HCT116 (cell line): ENCODE data around the gene EXD3. TPM values are rescaled to one million over a fixed set of nuclear protein-coding genes. Genes with fewer than 3 reads are reported as not detected.
"Not testable (repeated sequence)": the region's sequence is repeated elsewhere in the genome, so short reads cannot be mapped to it uniquely, and the experiment has no call there.

ENCODE experiments used
- ATAC-seq: fragments of 200-7000 bp; cut with Tn5 transposase; 2 replicates; pipeline ENCODE4 v1.9.1; 2020; ENCODE audit warnings: mild to moderate bottlenecking, moderate library complexity
- BruUV-seq: library from RNA; stranded (reverse); fragments of 400-500 nt; replicated peaks from 2 replicates; lab custom pipeline; 2021; lab: Mats Ljungman, UMichigan
- CTCF ChIA-PET: fragments of 300-600 bp; sonication (Branson Sonifier 250); formaldehyde crosslinking; loops from one replicate; lab custom pipeline; 2021; ENCODE audit warnings: antibody characterized with exemption; lab: Charles Lee
- POLR2A ChIA-PET: fragments of 300-600, 350-600 bp; sonication (Branson Sonifier 250); formaldehyde crosslinking; loops from one replicate; lab custom pipeline; 2021; ENCODE audit warnings: antibody characterized with exemption; lab: Charles Lee
- RAD21 ChIA-PET, 2 experiments: fragments of 300-600 bp; sonication (Branson Sonifier 250); formaldehyde crosslinking; loops; one replicate each; lab custom pipeline; 2023; ENCODE audit warnings: low total read pairs in 2 of 2; ENCODE audit not compliant: uncharacterized antibody in 2 of 2, unreplicated experiment in 2 of 2, low non-redundant PET in 1 of 2; lab: Charles Lee
- DNase-seq: peaks from one replicate; pipeline ENCODE4 v3.0.0-alpha.2; 2010; ENCODE audit warnings: low read depth, low spot score
- H2AFZ ChIP-seq: fragments of 200-600 bp; shearing (Covaris generic), sonication (generic); 2 replicates; pipeline ENCODE4 v1.6.1; 2017; ENCODE audit warnings: low read depth, mixed run types, mixed read lengths, antibody characterized with exemption, low read length; ENCODE audit not compliant: poor library complexity, severe bottlenecking
- H3K27ac ChIP-seq: 2 replicates; pipeline ENCODE4 v1.5.1; 2012; ENCODE audit warnings: low read depth, low read length
- H3K27me3 ChIP-seq: fragments of 200-600 bp; sonication (generic); 2 replicates; pipeline ENCODE4 v1.6.1; 2016; ENCODE audit warnings: mixed run types, low read length, mixed read lengths; ENCODE audit not compliant: insufficient read depth
- H3K36me3 ChIP-seq, 2 experiments: fragments of 200-500 bp in 1 of 2; fragments of 200-600 bp in 1 of 2; sonication (Bioruptor generic) in 1 of 2; sonication (generic) in 1 of 2; 2 replicates each; pipeline versions ENCODE4 v1.5.1 to v1.6.1; 2014 to 2016; ENCODE audit warnings: low read length in 2 of 2, inconsistent platforms in 1 of 2, mixed read lengths in 1 of 2, mixed run types in 1 of 2; ENCODE audit not compliant: insufficient read depth in 2 of 2, control insufficient read depth in 1 of 2
- H3K4me1 ChIP-seq, 2 experiments: fragments of 200-600 bp in 1 of 2; sonication (generic) in 1 of 2; 2 replicates each; pipeline versions ENCODE4 v1.5.1 to v1.6.1; 2012 to 2017; ENCODE audit warnings: low read length in 2 of 2, inconsistent platforms in 1 of 2, mild to moderate bottlenecking in 1 of 2, mixed read lengths in 1 of 2, mixed run types in 1 of 2, moderate library complexity in 1 of 2; ENCODE audit not compliant: insufficient read depth in 2 of 2, control insufficient read depth in 1 of 2
- H3K4me2 ChIP-seq: fragments of 200-600 bp; sonication (generic); 2 replicates; pipeline ENCODE4 v1.6.1; 2017; ENCODE audit warnings: mixed run types, low read length, mixed read lengths
- H3K4me3 ChIP-seq, 2 experiments: fragments of 200-600 bp in 1 of 2; sonication (generic) in 1 of 2; replicated peaks in 1 of 2; 2 replicates each; pipeline ENCODE4 v1.5.1; 2011 to 2016; ENCODE audit warnings: low read length in 2 of 2, control low read depth in 1 of 2, low read depth in 1 of 2, mild to moderate bottlenecking in 1 of 2, mixed read lengths in 1 of 2, mixed run types in 1 of 2
- H3K79me2 ChIP-seq: fragments of 200-600 bp; sonication (generic); 2 replicates; pipeline ENCODE4 v1.6.1; 2017; ENCODE audit warnings: mild to moderate bottlenecking, mixed run types, low read length, moderate library complexity, mixed read lengths; ENCODE audit not compliant: insufficient read depth
- H3K9ac ChIP-seq: fragments of 200-600 bp; sonication (generic); 2 replicates; pipeline ENCODE4 v1.6.1; 2016; ENCODE audit warnings: low read length, mixed read lengths
- H3K9me2 ChIP-seq: fragments of 200-600 bp; sonication (generic), shearing (Covaris generic); 2 replicates; pipeline ENCODE4 v1.6.1; 2017; ENCODE audit warnings: mixed run types, mild to moderate bottlenecking, moderate library complexity; ENCODE audit not compliant: insufficient read depth
- H3K9me3 ChIP-seq, 2 experiments: fragments of 200-500 bp in 1 of 2; fragments of 200-600 bp in 1 of 2; sonication (Bioruptor generic) in 1 of 2; sonication (generic) in 1 of 2; 2 replicates each; pipeline ENCODE4 v1.6.1; 2014 to 2017; ENCODE audit warnings: low read length in 2 of 2, mixed read lengths in 2 of 2, inconsistent platforms in 1 of 2, low read depth in 1 of 2, mild to moderate bottlenecking in 1 of 2, mixed run types in 1 of 2, moderate library complexity in 1 of 2; ENCODE audit not compliant: control insufficient read depth in 1 of 2, insufficient read depth in 1 of 2
- H4K20me1 ChIP-seq: fragments of 200-600 bp; sonication (generic), shearing (Covaris generic); 2 replicates; pipeline ENCODE4 v1.6.1; 2017; ENCODE audit warnings: mixed run types, mild to moderate bottlenecking, moderate library complexity; ENCODE audit not compliant: insufficient read depth
- TCF7L2 ChIP-seq: IDR thresholded peaks from 2 replicates; pipeline ENCODE4 v1.7.0; 2011; ENCODE audit warnings: borderline replicate concordance, inconsistent platforms; ENCODE audit not compliant: insufficient read depth, insufficient read length; ENCODE audit errors: extremely low read depth
- intact Hi-C: fragments of 100-400 bp; cut with micrococcal nuclease; formaldehyde crosslinking; loops from 2 replicates; pipeline ENCODE4 v1.10.0; 2022
- total RNA-seq: library from RNA; stranded (reverse); gene quantifications from one replicate; pipeline ENCODE4 v1.2.1, GENCODE V29; 2021; ENCODE audit not compliant: unreplicated experiment

EXD3 gene
- total RNA-seq, 1 experiment from 2014 or later = 25.4 TPM

DNA sequence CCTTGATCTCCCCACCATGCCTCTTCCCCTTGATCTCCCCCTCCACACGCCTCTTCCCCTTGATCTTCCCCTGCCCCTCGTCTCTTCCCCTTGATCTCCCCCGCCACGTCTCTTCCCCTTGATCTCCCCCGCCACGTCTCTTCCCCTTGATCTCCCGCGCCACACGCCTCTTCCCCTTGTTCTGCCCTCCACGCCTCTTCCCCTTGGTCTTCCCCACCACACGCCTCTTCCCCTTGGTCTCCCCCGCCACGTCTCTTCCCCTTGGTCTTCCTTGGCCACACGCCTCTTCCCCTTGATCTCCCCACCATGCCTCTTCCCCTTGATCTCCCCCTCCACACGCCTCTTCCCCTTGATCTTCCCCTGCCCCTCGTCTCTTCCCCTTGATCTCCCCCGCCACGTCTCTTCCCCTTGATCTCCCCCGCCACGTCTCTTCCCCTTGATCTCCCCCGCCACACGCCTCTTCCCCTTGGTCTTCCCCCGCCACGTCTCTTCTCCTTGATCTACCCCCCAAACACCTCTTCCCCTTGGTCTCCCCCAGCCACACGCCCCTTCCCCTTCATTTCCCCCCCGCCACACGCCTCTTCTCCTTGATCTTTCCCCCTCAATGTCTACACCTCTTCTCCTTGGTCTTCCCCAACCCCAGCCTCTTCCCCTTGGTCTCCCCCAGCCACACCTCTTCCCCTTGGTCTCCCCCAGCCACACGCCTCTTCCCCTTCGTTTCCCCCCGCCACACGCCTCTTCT, 28.5 kb upstream of the EXD3 start:
- H3K9me3 ChIP-seq, H3K9ac ChIP-seq, DNase-seq, intact Hi-C loops, CTCF ChIA-PET, H2AFZ ChIP-seq, ATAC-seq, H3K9me2 ChIP-seq, BruUV-seq, H3K27ac ChIP-seq, H3K27me3 ChIP-seq, H3K4me2 ChIP-seq, H3K4me3 ChIP-seq, POLR2A ChIA-PET, H4K20me1 ChIP-seq, RAD21 ChIA-PET: not testable (repeated sequence)
- H3K36me3 ChIP-seq = peaks cover 10 to 41% of the 10 kb centered on the region in 2 experiments; a peak in 3 of 4 replicates
- H3K4me1 ChIP-seq = peaks cover 9 to 30% of the 10 kb centered on the region in 2 experiments
- peak; percentile 66 for TF ChIP-seq TCF7L2
- peaks cover 23% of the 10 kb centered on the region; the same call in 1 of the 2 replicates for H3K79me2 ChIP-seq

DNA sequence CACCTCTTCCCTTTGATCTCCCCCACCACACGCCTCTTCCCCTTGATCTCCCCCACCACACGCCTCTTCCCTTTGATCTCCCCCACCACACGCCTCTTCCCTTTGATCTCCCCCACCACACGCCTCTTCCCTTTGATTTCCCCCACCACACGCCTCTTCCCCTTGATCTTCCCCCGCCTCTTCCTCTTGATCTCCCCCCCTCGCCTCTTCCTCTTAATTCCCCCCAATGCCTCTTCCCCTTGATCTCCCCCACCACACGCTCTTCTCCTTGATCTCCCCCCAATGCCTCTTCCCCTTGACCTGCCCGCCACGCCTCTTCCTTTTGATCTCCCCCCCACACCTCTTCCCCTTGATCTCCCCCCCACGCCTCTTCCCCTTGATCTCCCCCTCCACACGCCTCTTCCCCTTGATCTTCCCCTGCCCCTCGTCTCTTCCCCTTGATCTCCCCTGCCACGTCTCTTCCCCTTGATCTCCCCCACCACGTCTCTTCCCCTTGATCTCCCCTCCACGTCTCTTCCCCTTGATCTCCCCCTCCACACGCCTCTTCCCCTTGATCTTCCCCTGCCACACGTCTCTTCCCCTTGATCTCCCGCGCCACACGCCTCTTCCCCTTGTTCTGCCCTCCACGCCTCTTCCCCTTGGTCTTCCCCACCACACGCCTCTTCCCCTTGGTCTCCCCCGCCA, 27.7 kb upstream of the EXD3 start:
- H3K4me2 ChIP-seq, H3K27ac ChIP-seq, H3K27me3 ChIP-seq, intact Hi-C loops, H3K4me3 ChIP-seq, DNase-seq, BruUV-seq, RAD21 ChIA-PET, H4K20me1 ChIP-seq, ATAC-seq, H2AFZ ChIP-seq, H3K9ac ChIP-seq, CTCF ChIA-PET, POLR2A ChIA-PET, H3K9me2 ChIP-seq, H3K9me3 ChIP-seq: not testable (repeated sequence)
- Histone ChIP-seq H3K79me2 (peaks cover 16% of the 10 kb centered on the region; the same call in 1 of the 2 replicates), H3K4me1 (peaks cover 13 to 31% of the 10 kb centered on the region in 2 experiments), H3K36me3 (peaks cover 8 to 34% of the 10 kb centered on the region in 2 experiments; a peak in 3 of 4 replicates)
- TF ChIP-seq TCF7L2 = peak; percentile 81
